ENCODE measurements around the gene DZIP3.
"Not testable (repeated sequence)": the region's sequence is repeated elsewhere in the genome, so short reads cannot be mapped to it uniquely, and the experiment has no call there.

Gene DZIP3

GRCh38 chr3:108598375-108598774 lies 8.9 kb downstream of the DZIP3 start:
- no peak for DNase-seq (ENCODE audit: low read depth)

- DNase-seq (ENCODE audit: low read depth) = no peak
Observed at GRCh38 chr3:108599677-108600409, 10.3 kb downstream of the DZIP3 start.

GRCh38 chr3:108602249-108602934 lies 12.9 kb downstream of the DZIP3 start:
- DNase-seq (ENCODE audit: low read depth) = no peak

- DNase-seq (ENCODE audit: low read depth) = no peak
Observed at GRCh38 chr3:108602935-108603294, 13.4 kb downstream of the DZIP3 start.

- peak; percentile 42 for DNase-seq (ENCODE audit: low read depth)
Observed at GRCh38 chr3:108603691-108604090, 14.2 kb downstream of the DZIP3 start.

GRCh38 chr3:108605028-108605427 lies 15.5 kb downstream of the DZIP3 start:
- DNase-seq (ENCODE audit: low read depth) = no peak

GRCh38 chr3:108605491-108605890 lies 16.0 kb downstream of the DZIP3 start:
- DNase-seq (ENCODE audit: low read depth) = no peak

GRCh38 chr3:108608750-108609149 lies 19.2 kb downstream of the DZIP3 start:
- no peak for DNase-seq (ENCODE audit: low read depth)

- no peak for DNase-seq (ENCODE audit: low read depth)
Observed at GRCh38 chr3:108610651-108611050, 21.1 kb downstream of the DZIP3 start.

- not testable (repeated sequence) for DNase-seq (ENCODE audit: low read depth)
Observed at GRCh38 chr3:108616090-108616489, 26.6 kb downstream of the DZIP3 start.

GRCh38 chr3:108620250-108620649 lies 30.7 kb downstream of the DZIP3 start:
- DNase-seq (ENCODE audit: low read depth) = no peak

- DNase-seq (ENCODE audit: low read depth) = peak; percentile 6
Observed at GRCh38 chr3:108623504-108623903, 34.0 kb downstream of the DZIP3 start.

- DNase-seq (ENCODE audit: low read depth) = no peak
Observed at GRCh38 chr3:108629974-108630373, 40.5 kb downstream of the DZIP3 start.

- DNase-seq (ENCODE audit: low read depth) = no peak
Observed at GRCh38 chr3:108642526-108642925, 53.0 kb downstream of the DZIP3 start.

GRCh38 chr3:108645364-108645763 lies 55.8 kb downstream of the DZIP3 start:
- DNase-seq (ENCODE audit: low read depth) = no peak

GRCh38 chr3:108655664-108656063 lies 66.1 kb downstream of the DZIP3 start:
- not testable (repeated sequence) for DNase-seq (ENCODE audit: low read depth)

- no peak for DNase-seq (ENCODE audit: low read depth)
Observed at GRCh38 chr3:108661699-108662098, 72.2 kb downstream of the DZIP3 start.

- DNase-seq (ENCODE audit: low read depth) = peak; percentile 72
Observed at GRCh38 chr3:108662142-108662738, 72.7 kb downstream of the DZIP3 start.

GRCh38 chr3:108664266-108664665 lies 74.7 kb downstream of the DZIP3 start:
- no peak for DNase-seq (ENCODE audit: low read depth)

- no peak for DNase-seq (ENCODE audit: low read depth)
Observed at GRCh38 chr3:108667312-108667711, 77.8 kb downstream of the DZIP3 start.

GRCh38 chr3:108669208-108669607 lies 79.7 kb downstream of the DZIP3 start:
- no peak for DNase-seq (ENCODE audit: low read depth)

GRCh38 chr3:108672701-108673100 lies 83.2 kb downstream of the DZIP3 start:
- DNase-seq (ENCODE audit: low read depth) = no peak

GRCh38 chr3:108673988-108674661 lies 84.6 kb downstream of the DZIP3 start:
- DNase-seq (ENCODE audit: low read depth) = no peak

Measured in EH (cell line).